ENCODE results near the gene TELO2.

TELO2 gene

DNA sequence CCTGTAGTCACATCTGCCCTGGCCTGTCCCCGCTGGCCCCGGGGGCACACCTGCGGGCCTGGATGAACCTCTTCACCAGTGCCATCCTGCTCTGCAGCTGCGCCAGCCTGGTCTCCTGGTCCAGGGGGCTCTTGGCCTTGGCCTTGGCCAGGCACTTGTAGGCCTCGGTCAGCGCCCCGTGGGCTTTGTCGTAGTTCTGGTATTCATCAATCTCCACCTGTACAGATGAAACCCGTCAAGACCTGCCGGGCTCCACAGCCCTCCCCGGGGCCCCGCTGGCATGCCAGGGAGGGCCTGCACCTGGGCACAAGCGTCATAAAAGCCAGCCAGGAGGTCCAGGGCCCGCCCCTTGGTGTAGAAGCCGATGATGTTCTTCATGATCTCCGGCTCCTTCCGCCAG is 26.7 kb downstream of the TELO2 start:
- H3K27me3 ChIP-seq (ENCODE audit: control insufficient read depth in 1 of 2, insufficient read depth in 1 of 2, low read length in 2 of 2) = no peaks in the 10 kb centered on the region
- H3K79me1 ChIP-seq (replicated peaks; ENCODE audit: low read length, poor library complexity, severe bottlenecking) = no peaks in the 10 kb centered on the region
- H3K9me3 ChIP-seq (ENCODE audit: control insufficient read depth, low read length) = peaks cover 3% of the 10 kb centered on the region
- no peak overlapping the region for H3K18ac ChIP-seq (ENCODE audit: low read depth in 1 of 2, low read length in 2 of 2)
- no peak overlapping the region for H2BK5ac ChIP-seq (ENCODE audit: low read depth, low read length, poor library complexity, severe bottlenecking)
- DNase-seq = no peak
- H3K4me2 ChIP-seq (ENCODE audit: low read length, poor library complexity, severe bottlenecking) = no peak overlapping the region
- H3K4me1 ChIP-seq (ENCODE audit: control insufficient read depth, insufficient read depth, low read depth, low read length) = no peaks in the 10 kb centered on the region
- no peak overlapping the region for H3K23ac ChIP-seq (ENCODE audit: low read length in 2 of 2)
- peaks cover 43 to 53% of the 10 kb centered on the region in 2 experiments for H3K36me3 ChIP-seq (ENCODE audit: control insufficient read depth in 1 of 2, insufficient read depth in 2 of 2, low read depth in 1 of 2, low read length in 2 of 2)
- no peak overlapping the region for H4K8ac ChIP-seq (ENCODE audit: low read length)
- no peak overlapping the region for H2BK15ac ChIP-seq (ENCODE audit: low read depth, poor library complexity, severe bottlenecking)
- H2BK12ac ChIP-seq (ENCODE audit: low read length in 2 of 2) = no peak overlapping the region
- H2AFZ ChIP-seq (ENCODE audit: low read depth, low read length) = no peak overlapping the region
- no peak overlapping the region for H3K27ac ChIP-seq (ENCODE audit: low read length, poor library complexity, severe bottlenecking)
- H3K9ac ChIP-seq (ENCODE audit: low read length) = no peak overlapping the region
- no peak overlapping the region for H2BK120ac ChIP-seq (ENCODE audit: low read depth, low read length)
- no peak overlapping the region for H2AK5ac ChIP-seq (ENCODE audit: low read length, severe bottlenecking)
- H3K4ac ChIP-seq (ENCODE audit: low read depth in 1 of 2, low read length in 2 of 2) = no peak overlapping the region
- H3K4me3 ChIP-seq (ENCODE audit: insufficient read depth in 1 of 2, low read depth in 1 of 2, low read length in 2 of 2) = no peak overlapping the region
- no peak overlapping the region for H4K91ac ChIP-seq (ENCODE audit: low read length)
- WGBS = 94% methylated on average over 17 of the region's 17 CpGs
- H3K14ac ChIP-seq (ENCODE audit: low read length in 2 of 2) = no peak overlapping the region

DNA sequence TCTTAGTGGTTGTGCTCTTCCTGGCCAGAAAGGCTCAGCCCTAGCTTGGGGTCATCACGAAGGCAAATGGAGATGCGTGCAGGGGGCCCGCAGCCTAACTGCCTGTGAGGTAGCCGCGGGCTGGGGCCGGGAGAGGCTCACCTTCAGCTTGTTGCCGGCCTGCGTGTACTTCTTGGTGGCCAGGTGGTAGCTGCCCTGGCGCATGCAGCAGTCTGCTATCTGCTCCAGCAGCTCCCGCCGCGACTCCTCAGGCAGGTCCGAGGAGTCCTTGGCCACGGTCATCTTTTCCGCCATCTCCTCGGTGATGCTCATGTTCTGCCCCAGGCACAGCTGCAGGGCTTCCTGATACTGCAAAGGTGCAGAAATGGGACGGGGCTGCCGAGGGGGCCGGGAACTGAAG is 27.3 kb downstream of the TELO2 start:
- no peak for DNase-seq
- no peak overlapping the region for H3K4me3 ChIP-seq (ENCODE audit: insufficient read depth in 1 of 2, low read depth in 1 of 2, low read length in 2 of 2)
- H3K79me1 ChIP-seq (replicated peaks; ENCODE audit: low read length, poor library complexity, severe bottlenecking) = no peaks in the 10 kb centered on the region
- H4K91ac ChIP-seq (ENCODE audit: low read length) = no peak overlapping the region
- no peak overlapping the region for H3K18ac ChIP-seq (ENCODE audit: low read depth in 1 of 2, low read length in 2 of 2)
- no peak overlapping the region for H2BK5ac ChIP-seq (ENCODE audit: low read depth, low read length, poor library complexity, severe bottlenecking)
- H2BK12ac ChIP-seq (ENCODE audit: low read length in 2 of 2) = no peak overlapping the region
- no peaks in the 10 kb centered on the region for H3K4me1 ChIP-seq (ENCODE audit: control insufficient read depth, insufficient read depth, low read depth, low read length)
- no peak overlapping the region for H2AFZ ChIP-seq (ENCODE audit: low read depth, low read length)
- no peaks in the 10 kb centered on the region for H3K9me3 ChIP-seq (ENCODE audit: control insufficient read depth, low read length)
- H3K27ac ChIP-seq (ENCODE audit: low read length, poor library complexity, severe bottlenecking) = no peak overlapping the region
- no peak overlapping the region for H2BK120ac ChIP-seq (ENCODE audit: low read depth, low read length)
- no peak overlapping the region for H2AK5ac ChIP-seq (ENCODE audit: low read length, severe bottlenecking)
- no peak overlapping the region for H3K23ac ChIP-seq (ENCODE audit: low read length in 2 of 2)
- no peak overlapping the region for H3K9ac ChIP-seq (ENCODE audit: low read length)
- peaks cover 43 to 57% of the 10 kb centered on the region in 2 experiments for H3K36me3 ChIP-seq (ENCODE audit: control insufficient read depth in 1 of 2, insufficient read depth in 2 of 2, low read depth in 1 of 2, low read length in 2 of 2)
- H4K8ac ChIP-seq (ENCODE audit: low read length) = no peak overlapping the region
- H3K27me3 ChIP-seq (ENCODE audit: control insufficient read depth in 1 of 2, insufficient read depth in 1 of 2, low read length in 2 of 2) = no peaks in the 10 kb centered on the region
- no peak overlapping the region for H3K4me2 ChIP-seq (ENCODE audit: low read length, poor library complexity, severe bottlenecking)
- no peak overlapping the region for H3K4ac ChIP-seq (ENCODE audit: low read depth in 1 of 2, low read length in 2 of 2)
- WGBS = 98% methylated on average over 19 of the region's 19 CpGs
- H2BK15ac ChIP-seq (ENCODE audit: low read depth, poor library complexity, severe bottlenecking) = no peak overlapping the region
- no peak overlapping the region for H3K14ac ChIP-seq (ENCODE audit: low read length in 2 of 2)

DNA sequence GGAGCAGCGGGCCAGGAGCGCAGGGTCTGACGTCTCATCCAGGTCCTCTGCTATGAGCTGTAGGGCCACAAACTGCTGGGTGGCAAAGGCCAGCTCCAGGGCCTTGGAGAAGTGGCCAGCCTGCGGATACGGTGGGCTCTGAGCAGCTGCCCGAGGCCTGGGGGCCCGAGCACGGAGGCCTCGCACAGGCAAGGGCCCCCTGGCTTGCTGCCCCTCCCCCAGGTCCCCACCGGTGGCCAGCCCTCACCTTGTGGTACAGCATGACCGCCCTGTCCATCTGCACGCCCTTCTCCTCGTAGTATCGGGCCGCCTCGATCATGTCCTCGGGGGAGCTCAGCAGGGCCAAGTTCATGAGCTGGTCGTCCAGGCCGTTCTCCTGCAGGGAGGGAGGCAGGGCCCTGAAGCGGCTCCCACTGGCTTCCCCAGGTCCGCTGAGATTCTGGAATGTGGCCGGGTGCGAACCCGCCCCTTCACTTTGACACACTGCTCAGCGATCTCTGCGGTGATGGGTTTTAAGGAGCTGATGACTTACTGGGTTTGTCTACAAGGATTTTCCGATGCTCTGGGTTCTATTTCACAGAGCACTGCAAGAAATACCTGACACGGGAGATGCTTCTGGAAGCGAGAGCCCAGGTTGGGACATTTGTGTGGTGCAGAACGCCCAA is 30.6 kb downstream of the TELO2 start:
- Histone ChIP-seq H4K91ac (ENCODE audit: low read length) (no peak overlapping the region), H3K79me1 (replicated peaks; ENCODE audit: low read length, poor library complexity, severe bottlenecking) (no peaks in the 10 kb centered on the region), H3K36me3 (ENCODE audit: control insufficient read depth in 1 of 2, insufficient read depth in 2 of 2, low read depth in 1 of 2, low read length in 2 of 2) (peaks cover 33 to 57% of the 10 kb centered on the region in 2 experiments), H3K4me2 (ENCODE audit: low read length, poor library complexity, severe bottlenecking) (no peak overlapping the region), H3K27me3 (ENCODE audit: control insufficient read depth in 1 of 2, insufficient read depth in 1 of 2, low read length in 2 of 2) (no peaks in the 10 kb centered on the region), H3K18ac (ENCODE audit: low read depth in 1 of 2, low read length in 2 of 2) (no peak overlapping the region), H4K8ac (ENCODE audit: low read length) (no peak overlapping the region), H2BK120ac (ENCODE audit: low read depth, low read length) (no peak overlapping the region), H2BK12ac (ENCODE audit: low read length in 2 of 2) (no peak overlapping the region), H3K14ac (ENCODE audit: low read length in 2 of 2) (no peak overlapping the region), H2AK5ac (ENCODE audit: low read length, severe bottlenecking) (no peak overlapping the region), H3K4me3 (ENCODE audit: insufficient read depth in 1 of 2, low read depth in 1 of 2, low read length in 2 of 2) (no peak overlapping the region), H3K9me3 (ENCODE audit: control insufficient read depth, low read length) (no peaks in the 10 kb centered on the region), H2BK15ac (ENCODE audit: low read depth, poor library complexity, severe bottlenecking) (no peak overlapping the region), H2BK5ac (ENCODE audit: low read depth, low read length, poor library complexity, severe bottlenecking) (no peak overlapping the region), H3K4ac (ENCODE audit: low read depth in 1 of 2, low read length in 2 of 2) (no peak overlapping the region), H3K27ac (ENCODE audit: low read length, poor library complexity, severe bottlenecking) (no peak overlapping the region), H2AFZ (ENCODE audit: low read depth, low read length) (no peak overlapping the region), H3K9ac (ENCODE audit: low read length) (no peak overlapping the region), H3K23ac (ENCODE audit: low read length in 2 of 2) (no peak overlapping the region), H3K4me1 (ENCODE audit: control insufficient read depth, insufficient read depth, low read depth, low read length) (peaks cover 9% of the 10 kb centered on the region)
- 91% methylated on average over 30 of the region's 30 CpGs for WGBS
- no peak for DNase-seq

DNA sequence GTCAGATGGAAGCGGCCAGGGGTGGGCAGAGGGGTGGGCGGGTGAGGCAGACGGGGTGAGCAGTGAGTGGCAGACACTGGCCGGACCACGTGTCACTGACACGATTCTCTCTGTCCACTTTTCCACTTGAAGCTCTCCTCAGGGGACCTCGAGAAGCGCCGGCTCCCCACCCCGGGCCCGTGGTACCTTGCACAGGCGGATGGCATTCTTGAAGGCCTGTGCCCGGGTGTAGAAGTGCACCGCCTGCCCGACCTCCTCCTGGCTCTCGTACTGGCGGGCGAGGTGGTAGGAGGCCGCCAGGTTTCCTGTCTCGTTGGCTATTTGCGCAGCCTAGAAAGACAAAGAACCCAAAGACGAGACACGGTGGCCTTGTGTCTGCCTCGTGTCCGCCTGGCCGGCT is 31.2 kb downstream of the TELO2 start:
- H3K36me3 ChIP-seq (ENCODE audit: control insufficient read depth in 1 of 2, insufficient read depth in 2 of 2, low read depth in 1 of 2, low read length in 2 of 2) = peaks cover 30 to 53% of the 10 kb centered on the region in 2 experiments
- no peak overlapping the region for H3K4me3 ChIP-seq (ENCODE audit: insufficient read depth in 1 of 2, low read depth in 1 of 2, low read length in 2 of 2)
- no peak overlapping the region for H2AFZ ChIP-seq (ENCODE audit: low read depth, low read length)
- H3K27me3 ChIP-seq (ENCODE audit: control insufficient read depth in 1 of 2, insufficient read depth in 1 of 2, low read length in 2 of 2) = no peaks in the 10 kb centered on the region
- no peak overlapping the region for H3K23ac ChIP-seq (ENCODE audit: low read length in 2 of 2)
- WGBS = 93% methylated on average over 26 of the region's 26 CpGs
- no peak for DNase-seq
- H3K27ac ChIP-seq (ENCODE audit: low read length, poor library complexity, severe bottlenecking) = no peak overlapping the region
- H3K4me2 ChIP-seq (ENCODE audit: low read length, poor library complexity, severe bottlenecking) = no peak overlapping the region
- no peak overlapping the region for H4K8ac ChIP-seq (ENCODE audit: low read length)
- H3K14ac ChIP-seq (ENCODE audit: low read length in 2 of 2) = no peak overlapping the region
- H2BK5ac ChIP-seq (ENCODE audit: low read depth, low read length, poor library complexity, severe bottlenecking) = no peak overlapping the region
- H3K18ac ChIP-seq (ENCODE audit: low read depth in 1 of 2, low read length in 2 of 2) = no peak overlapping the region
- H3K9me3 ChIP-seq (ENCODE audit: control insufficient read depth, low read length) = no peaks in the 10 kb centered on the region
- H3K9ac ChIP-seq (ENCODE audit: low read length) = no peak overlapping the region
- no peak overlapping the region for H2AK5ac ChIP-seq (ENCODE audit: low read length, severe bottlenecking)
- H2BK15ac ChIP-seq (ENCODE audit: low read depth, poor library complexity, severe bottlenecking) = no peak overlapping the region
- H3K4ac ChIP-seq (ENCODE audit: low read depth in 1 of 2, low read length in 2 of 2) = no peak overlapping the region
- H2BK12ac ChIP-seq (ENCODE audit: low read length in 2 of 2) = no peak overlapping the region
- no peaks in the 10 kb centered on the region for H3K79me1 ChIP-seq (replicated peaks; ENCODE audit: low read length, poor library complexity, severe bottlenecking)
- H2BK120ac ChIP-seq (ENCODE audit: low read depth, low read length) = no peak overlapping the region
- no peak overlapping the region for H4K91ac ChIP-seq (ENCODE audit: low read length)
- peaks cover 9% of the 10 kb centered on the region for H3K4me1 ChIP-seq (ENCODE audit: control insufficient read depth, insufficient read depth, low read depth, low read length)
